NCI-H187 treated with DMSO at 0.1 percent for 48 hours (cell line): ENCODE results near the gene OR1F1.

ENCODE experiments used
- DNase-seq: peaks from one replicate; lab custom pipeline; 2025; lab: John Stamatoyannopoulos, UW

The OR1F1 gene

DNA sequence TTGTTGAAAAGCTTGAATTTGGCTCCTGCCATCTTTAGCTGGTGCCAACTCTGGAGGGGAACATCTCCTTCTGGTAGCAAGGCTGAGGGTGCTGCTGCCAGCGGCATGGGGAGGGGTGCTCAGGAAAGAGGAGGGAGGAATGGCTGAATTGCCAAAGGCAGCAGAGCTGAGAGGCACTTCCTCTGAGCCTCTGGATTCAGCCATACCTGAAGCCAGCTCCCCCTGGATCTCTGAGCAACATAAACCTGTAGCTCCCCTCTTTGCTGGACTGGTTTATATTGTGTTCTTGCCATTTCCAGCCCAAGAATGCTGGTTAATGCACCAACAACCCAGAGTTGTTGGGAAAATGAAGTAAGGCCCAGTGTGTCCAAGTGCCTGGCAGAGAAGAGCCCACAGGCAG lies 61.0 kb downstream of the OR1F1 start:
- no peak for DNase-seq

DNA sequence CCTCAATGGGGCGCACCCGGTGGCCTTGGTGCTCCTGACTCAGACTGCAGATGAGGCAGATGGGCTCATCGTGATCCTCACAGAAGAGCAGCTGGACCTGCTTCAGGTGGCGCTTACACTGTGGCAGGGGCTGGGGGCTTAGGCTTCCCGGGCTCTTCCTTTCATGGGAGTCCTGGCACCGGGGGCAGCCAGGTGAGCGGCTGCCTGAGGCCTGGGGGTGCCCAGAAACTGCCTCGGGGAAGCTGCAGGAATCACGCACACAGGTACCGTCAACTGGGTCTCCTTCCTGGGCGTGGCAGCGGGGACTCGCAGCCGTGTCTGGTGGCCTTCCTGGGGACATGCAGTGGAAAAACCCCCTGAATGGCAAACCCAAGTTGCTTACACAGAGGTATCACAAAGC lies 61.4 kb downstream of the OR1F1 start:
- no peak for DNase-seq

GRCh38 chr16:3252967-3253366 lies 65.0 kb downstream of the OR1F1 start:
- DNase-seq = no peak

GRCh38 chr16:3254309-3254708 lies 66.3 kb downstream of the OR1F1 start:
- DNase-seq = no peak
